Measurements from ENCODE around the gene ATAD3B.
"Not testable (repeated sequence)": the region's sequence is repeated elsewhere in the genome, so short reads cannot be mapped to it uniquely, and the experiment has no call there.

Gene ATAD3B

DNA sequence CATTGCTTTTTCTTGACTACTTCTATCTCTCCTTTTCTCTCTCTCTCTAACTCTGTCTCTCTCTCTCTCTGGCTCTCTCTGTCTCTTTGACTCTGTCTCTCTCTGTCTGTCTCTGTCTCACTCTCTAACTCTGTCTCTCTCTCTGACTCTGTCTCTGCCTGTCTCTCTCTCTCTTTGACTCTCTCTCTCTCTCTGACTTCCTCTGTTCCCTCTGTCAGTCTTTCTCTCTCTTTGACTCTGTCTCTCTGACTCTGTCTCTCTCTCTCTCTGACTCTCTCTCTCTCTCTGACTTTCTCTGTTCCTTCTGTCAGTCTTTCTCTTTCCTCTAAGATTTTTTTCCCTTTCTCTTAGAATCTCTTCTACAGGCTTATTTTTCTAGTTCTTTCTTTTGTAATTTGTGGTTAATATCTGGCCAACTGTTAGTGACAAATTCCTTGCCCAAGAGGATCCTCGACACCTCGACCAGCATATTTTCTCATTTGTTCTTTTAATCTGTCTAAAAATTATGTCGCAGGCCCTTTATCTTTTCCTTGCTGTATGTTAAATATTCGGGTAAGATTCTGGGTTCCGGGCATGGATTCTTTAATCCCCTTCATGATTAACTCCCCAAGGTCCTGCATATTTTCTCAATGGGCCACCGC, 22.3 kb upstream of the ATAD3B start, which contains the start of gene ATAD3C:
Gene ATAD3C, plus strand, starts transcription at position 591 of the 641 bp plus-strand sequence. CDS start 995 bp downstream, outside the sequence.
- no peak for TF ChIP-seq CTBP1 (IDR thresholded peaks at IDR 0.05; ENCODE audit: borderline replicate concordance)
- TF ChIP-seq LEF1 (IDR thresholded peaks at IDR 0.05; ENCODE audit: borderline replicate concordance) = no peak

DNA sequence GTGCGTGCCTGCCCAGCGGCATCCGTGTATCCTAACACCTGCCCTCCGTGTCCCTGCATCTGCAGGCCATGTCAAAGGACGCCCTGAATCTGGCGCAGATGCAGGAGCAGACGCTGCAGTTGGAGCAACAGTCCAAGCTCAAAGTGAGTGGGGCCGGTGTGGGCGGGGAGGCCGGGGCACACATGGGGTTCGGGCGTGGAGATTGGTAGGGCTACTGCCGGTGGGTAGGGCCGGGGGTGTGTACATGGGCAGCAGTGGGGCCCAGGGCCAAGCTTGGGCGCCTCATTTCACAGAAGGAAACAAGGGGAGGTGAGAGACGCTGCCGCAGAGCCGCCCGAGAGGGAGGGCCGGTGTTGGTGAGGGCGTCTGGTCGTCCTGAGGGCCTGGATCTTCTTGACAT, 20.9 kb upstream of the ATAD3B start:
- POLR2A ChIA-PET = interaction anchor here (1.1 to 1.3 kb wide), 2 partner anchors 9 to 43 kb away, joined by 3 read pairs; no protein-coding TSS in a partner anchor
- CTCF ChIA-PET; DNase-seq (ENCODE audit: extremely low spot score): not testable (repeated sequence)

More for the DNA sequence above, 22.3 kb upstream of the ATAD3B start, which contains the start of gene ATAD3C:
- DNase-seq (ENCODE audit: extremely low spot score) = no peak
- ChIA-PET CTCF (no interaction called here), POLR2A (interaction anchor here (1.3 kb wide), 2 partner anchors 41 to 47 kb away, joined by 3 to 4 read pairs; no protein-coding TSS in a partner anchor)

DNA sequence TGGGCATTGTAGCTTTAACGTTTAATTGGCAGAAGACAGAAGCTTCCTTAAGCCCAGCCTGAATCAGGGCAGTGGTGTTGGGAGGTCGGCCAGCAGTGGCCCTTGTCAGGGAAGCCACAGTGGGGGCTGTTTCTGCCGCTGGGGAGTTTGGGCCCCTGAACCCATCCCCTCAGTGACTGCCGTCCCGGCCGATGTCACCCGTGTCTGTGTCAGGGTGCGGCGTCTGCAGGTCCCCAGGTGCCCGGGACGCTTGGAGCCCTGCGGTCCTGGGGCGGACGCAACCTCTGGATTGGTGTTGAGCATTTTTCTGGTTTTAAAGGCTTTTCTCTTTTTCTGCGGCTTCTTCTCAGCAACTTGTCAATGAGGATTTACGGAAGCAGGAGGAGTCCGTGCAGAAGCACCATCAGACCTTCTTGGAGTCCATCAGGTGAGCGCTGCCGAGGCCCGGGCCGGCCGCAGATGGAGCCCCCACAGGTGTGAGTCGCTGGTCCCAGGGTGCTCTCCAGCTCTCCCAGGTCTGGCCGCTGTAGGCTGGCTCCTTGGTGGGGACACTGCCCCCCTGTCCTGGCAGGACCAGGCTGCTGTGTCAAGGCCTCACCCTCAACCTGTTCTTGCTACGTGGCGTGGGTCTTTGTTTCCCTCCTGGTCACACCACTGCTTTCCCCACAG, 19.7 kb upstream of the ATAD3B start:
- CTCF ChIA-PET = no interaction called here
- TF ChIP-seq LEF1 (IDR thresholded peaks at IDR 0.05; ENCODE audit: borderline replicate concordance) (no peak), TARDBP (IDR thresholded peaks at IDR 0.05) (no peak), FOXA1 (IDR thresholded peaks at IDR 0.05) (no peak), ZNF384 (IDR thresholded peaks at IDR 0.05) (no peak), NFRKB (IDR thresholded peaks at IDR 0.05) (no peak), SUZ12 (IDR thresholded peaks at IDR 0.05) (no peak), FOXM1 (IDR thresholded peaks at IDR 0.05; ENCODE audit: borderline replicate concordance) (no peak), ELF4 (IDR thresholded peaks at IDR 0.05) (no peak), FOXK2 (IDR thresholded peaks at IDR 0.05) (no peak), ARNT (IDR thresholded peaks at IDR 0.05) (no peak), CTBP1 (IDR thresholded peaks at IDR 0.05; ENCODE audit: borderline replicate concordance) (no peak), L3MBTL2 (conservative IDR thresholded peaks at IDR 0.05) (no peak)
- TF ChIP-seq, protein P1, sequence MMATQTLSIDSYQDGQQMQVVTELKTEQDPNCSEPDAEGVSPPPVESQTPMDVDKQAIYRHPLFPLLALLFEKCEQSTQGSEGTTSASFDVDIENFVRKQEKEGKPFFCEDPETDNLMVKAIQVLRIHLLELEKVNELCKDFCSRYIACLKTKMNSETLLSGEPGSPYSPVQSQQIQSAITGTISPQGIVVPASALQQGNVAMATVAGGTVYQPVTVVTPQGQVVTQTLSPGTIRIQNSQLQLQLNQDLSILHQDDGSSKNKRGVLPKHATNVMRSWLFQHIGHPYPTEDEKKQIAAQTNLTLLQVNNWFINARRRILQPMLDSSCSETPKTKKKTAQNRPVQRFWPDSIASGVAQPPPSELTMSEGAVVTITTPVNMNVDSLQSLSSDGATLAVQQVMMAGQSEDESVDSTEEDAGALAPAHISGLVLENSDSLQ (IDR thresholded peaks at IDR 0.05) = no peak
- POLR2A ChIA-PET = no interaction called here

DNA sequence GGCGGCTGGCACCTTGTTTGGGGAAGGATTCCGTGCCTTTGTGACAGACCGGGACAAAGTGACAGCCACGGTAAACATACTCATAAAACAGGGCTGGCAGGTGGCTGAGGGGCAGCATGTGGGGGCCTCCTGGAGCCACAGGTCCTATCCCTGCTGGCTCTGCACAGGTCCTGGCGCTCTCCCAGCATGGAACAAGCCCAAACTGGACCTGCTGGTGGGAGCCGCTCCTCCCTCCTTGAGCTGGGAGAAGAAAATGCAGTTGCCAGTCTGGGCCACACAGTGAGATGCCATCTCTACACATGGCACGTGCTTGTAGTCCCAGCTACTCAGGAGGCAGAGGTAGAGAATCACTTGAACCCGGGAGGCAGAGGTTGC, 19.2 kb upstream of the ATAD3B start:
- POLR2A ChIA-PET, CTCF ChIA-PET: not testable (repeated sequence)

More for the DNA sequence above, 19.7 kb upstream of the ATAD3B start:
- peak; percentile 6 for DNase-seq (ENCODE audit: extremely low spot score)

DNA sequence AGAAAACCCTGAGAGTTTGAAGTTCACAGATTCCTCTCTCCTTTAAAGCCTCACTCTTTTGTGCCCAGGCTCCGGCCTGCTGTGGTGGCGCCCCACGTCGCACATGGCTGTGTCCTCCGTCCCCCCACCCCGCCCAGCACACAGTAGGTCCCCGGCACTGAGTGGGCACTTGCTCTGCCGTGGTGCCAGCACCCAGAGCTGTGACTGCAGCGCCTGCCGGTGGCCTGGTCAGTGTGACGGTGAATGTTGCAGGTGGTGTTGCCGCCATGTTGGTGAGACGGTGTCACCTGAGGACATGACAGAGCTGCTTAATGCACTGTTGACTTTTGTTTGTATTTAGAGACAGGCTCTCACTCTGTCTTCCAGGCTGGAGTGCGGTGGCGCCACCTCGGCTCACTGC, 18.7 kb upstream of the ATAD3B start:
- no peak for DNase-seq (ENCODE audit: extremely low spot score)
- ChIA-PET POLR2A (no interaction called here), CTCF (no interaction called here)
- no peak for TF ChIP-seq ELF4 (IDR thresholded peaks at IDR 0.05)
- TF ChIP-seq SUZ12 (IDR thresholded peaks at IDR 0.05) = no peak
- no peak for TF ChIP-seq FOXA1 (IDR thresholded peaks at IDR 0.05)
- TF ChIP-seq SP1 (IDR thresholded peaks at IDR 0.05) = no peak
- no peak for TF ChIP-seq CTBP1 (IDR thresholded peaks at IDR 0.05; ENCODE audit: borderline replicate concordance)
- no peak for TF ChIP-seq FOXM1 (IDR thresholded peaks at IDR 0.05; ENCODE audit: borderline replicate concordance)
- no peak for TF ChIP-seq NFRKB (IDR thresholded peaks at IDR 0.05)
- TF ChIP-seq HDGF (IDR thresholded peaks at IDR 0.05; ENCODE audit: borderline replicate concordance) = no peak
- TF ChIP-seq L3MBTL2 (conservative IDR thresholded peaks at IDR 0.05) = no peak
- TF ChIP-seq, protein P1 (IDR thresholded peaks at IDR 0.05) = no peak
- TF ChIP-seq ARNT (IDR thresholded peaks at IDR 0.05) = no peak
- no peak for TF ChIP-seq TARDBP (IDR thresholded peaks at IDR 0.05)
- TF ChIP-seq BHLHE40 (IDR thresholded peaks at IDR 0.05; ENCODE audit: borderline replicate concordance) = no peak
- no peak for TF ChIP-seq ZNF384 (IDR thresholded peaks at IDR 0.05)
- TF ChIP-seq FOXK2 (IDR thresholded peaks at IDR 0.05) = no peak
- no peak for TF ChIP-seq LEF1 (IDR thresholded peaks at IDR 0.05; ENCODE audit: borderline replicate concordance)

More for the DNA sequence above, 19.2 kb upstream of the ATAD3B start:
- not testable (repeated sequence) for DNase-seq (ENCODE audit: extremely low spot score)

DNA sequence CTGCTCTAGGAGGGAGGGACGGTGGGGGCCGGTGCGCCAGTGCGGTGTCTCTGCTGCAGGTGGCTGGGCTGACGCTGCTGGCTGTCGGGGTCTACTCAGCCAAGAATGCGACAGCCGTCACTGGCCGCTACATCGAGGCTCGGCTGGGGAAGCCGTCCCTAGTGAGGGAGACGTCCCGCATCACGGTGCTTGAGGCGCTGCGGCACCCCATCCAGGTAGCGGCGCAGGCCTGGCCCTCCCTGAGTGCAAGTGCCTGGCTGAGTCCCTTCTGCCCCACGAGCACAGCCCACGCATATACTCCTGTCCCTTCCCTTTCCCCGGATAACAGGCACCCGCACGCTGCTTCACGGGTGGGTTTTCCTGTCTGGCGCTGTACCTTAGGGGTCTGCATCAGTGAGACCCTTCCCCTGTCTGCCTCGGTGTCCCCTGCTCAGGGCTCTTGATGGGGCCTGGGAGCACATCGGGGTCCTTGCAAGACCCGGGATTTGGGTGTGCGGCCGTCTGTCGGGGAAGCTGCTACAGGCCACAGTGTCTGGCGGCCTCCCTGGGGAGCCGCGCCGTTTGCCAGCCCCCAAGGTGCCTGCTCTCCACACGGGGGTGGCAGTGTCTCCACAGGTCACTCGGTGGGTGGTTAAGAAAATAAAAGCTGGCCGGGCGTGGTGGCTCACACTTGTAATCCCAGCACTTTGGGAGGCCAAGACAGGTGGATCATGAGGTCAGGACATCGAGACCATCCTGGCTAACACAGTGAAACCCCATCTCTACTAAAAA, 17.1 kb upstream of the ATAD3B start:
- DNase-seq (ENCODE audit: extremely low spot score); CTCF ChIA-PET; POLR2A ChIA-PET: not testable (repeated sequence)

DNA sequence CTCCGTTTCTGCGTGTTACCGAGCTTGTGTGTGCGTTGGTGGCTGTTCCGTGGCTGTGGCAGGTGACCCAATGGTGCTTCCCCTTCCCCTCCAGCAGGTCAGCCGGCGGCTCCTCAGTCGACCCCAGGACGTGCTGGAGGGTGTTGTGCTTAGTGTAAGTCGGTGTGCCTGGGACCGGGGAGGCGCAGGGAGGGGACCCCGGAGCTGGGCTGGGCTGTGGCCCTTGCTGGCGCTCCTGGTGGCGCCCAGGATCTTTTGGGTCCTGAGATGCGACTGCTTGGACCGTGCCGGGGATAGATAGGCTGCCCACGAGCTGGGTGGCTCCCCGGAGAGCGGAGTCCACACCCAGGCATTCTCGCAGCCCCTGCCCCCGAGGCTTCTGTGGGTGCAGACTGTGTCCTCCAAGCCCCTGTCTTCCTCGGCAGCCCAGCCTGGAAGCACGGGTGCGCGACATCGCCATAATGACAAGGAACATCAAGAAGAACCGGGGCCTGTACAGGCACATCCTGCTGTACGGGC, 16.1 kb upstream of the ATAD3B start:
- no peak for DNase-seq (ENCODE audit: extremely low spot score)
- TF ChIP-seq BHLHE40 (IDR thresholded peaks at IDR 0.05; ENCODE audit: borderline replicate concordance) (no peak), TARDBP (IDR thresholded peaks at IDR 0.05) (no peak), FOXM1 (IDR thresholded peaks at IDR 0.05; ENCODE audit: borderline replicate concordance) (no peak), LEF1 (IDR thresholded peaks at IDR 0.05; ENCODE audit: borderline replicate concordance) (no peak), ZNF384 (IDR thresholded peaks at IDR 0.05) (no peak), FOXA1 (IDR thresholded peaks at IDR 0.05) (no peak), CTBP1 (IDR thresholded peaks at IDR 0.05; ENCODE audit: borderline replicate concordance) (no peak)
- ChIA-PET POLR2A (no interaction called here), CTCF (no interaction called here)

DNA sequence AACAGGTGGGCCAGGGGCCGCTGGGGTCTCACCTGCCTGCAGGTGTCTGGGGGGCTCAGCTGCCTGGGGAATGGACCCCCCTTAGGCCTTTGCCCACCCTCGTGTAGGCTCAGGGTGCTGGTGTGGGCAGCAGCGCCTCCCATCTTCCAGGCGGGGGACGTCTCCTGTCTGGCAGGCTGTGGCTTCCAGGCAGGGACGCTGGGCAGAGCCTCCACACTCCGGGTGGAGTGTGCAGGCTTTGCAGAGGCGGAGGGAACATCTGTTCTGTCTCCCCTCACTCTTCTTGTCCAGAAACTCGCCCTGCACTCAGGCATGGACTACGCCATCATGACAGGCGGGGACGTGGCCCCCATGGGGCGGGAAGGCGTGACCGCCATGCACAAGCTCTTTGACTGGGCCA, 15.6 kb upstream of the ATAD3B start:
- CTCF ChIA-PET; DNase-seq (ENCODE audit: extremely low spot score); POLR2A ChIA-PET: not testable (repeated sequence)

DNA sequence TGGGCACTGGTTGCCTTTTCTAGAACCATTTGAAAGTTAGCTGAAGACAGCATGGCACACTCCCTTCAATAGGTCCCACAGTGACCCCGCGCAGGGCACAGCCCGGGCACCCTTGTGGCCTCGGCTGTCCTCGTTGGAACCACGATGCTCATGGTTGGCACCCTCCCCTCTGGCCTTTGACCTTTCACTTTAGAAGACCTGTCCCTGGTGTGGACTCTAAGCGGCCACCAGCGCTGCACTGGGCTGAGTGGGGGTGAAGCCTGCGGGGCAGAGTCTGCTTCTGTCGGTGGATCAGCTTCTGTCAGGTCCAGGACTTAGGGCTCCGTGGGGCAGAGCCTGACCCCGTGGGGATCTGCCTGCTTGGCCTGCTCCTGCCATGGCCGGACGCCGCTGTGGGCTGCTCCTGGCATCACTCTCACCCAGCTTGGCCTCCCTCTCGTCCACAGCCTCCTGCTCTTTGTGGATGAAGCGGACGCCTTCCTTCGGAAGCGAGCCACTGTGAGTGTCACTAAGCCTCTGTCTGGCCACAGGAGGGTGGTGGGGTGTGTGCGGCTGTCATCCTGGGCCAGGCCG, 14.8 kb upstream of the ATAD3B start:
- DNase-seq (ENCODE audit: extremely low spot score); POLR2A ChIA-PET; CTCF ChIA-PET: not testable (repeated sequence)

DNA sequence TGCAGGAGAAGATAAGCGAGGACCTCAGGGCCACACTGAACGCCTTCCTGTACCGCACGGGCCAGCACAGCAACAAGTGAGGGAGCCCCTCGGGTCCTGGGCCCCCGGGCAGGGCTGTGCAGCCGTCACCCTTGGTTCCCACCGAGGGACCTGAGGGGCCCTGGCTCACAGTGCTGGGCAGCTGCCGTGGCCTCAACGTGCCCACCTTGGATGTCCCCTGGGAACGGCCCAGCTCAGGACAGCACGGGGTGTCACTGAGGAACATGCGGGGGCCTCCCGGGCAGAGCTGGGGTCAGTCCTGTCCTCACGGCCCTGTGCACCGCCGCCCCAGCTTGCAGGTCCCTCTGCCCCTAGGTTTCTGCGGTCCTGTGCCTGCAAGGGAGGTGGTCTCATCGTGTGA, 12.4 kb upstream of the ATAD3B start:
- DNase-seq (ENCODE audit: extremely low spot score); CTCF ChIA-PET; POLR2A ChIA-PET: not testable (repeated sequence)

DNA sequence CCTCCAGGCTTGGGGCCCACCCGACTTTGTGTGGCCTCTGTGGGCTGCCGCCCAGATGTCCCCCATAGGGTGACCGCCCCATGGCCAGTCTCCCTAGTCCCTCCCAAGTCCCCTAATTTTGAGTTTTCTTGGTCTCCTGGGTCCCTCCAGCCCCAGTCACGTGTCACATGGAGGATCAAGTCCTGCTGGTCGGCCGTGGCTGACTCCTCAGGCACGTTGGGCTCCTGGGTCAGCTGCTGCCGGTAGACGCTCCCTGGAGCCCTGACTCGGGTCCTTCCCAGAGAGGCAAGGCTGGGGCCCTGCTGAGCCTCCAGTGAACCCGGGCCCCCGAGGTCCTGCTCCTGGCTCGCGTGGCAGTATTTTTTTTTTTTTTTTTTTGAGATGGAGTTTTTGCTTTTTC, 11.9 kb upstream of the ATAD3B start:
- CTCF ChIA-PET; POLR2A ChIA-PET; DNase-seq (ENCODE audit: extremely low spot score): not testable (repeated sequence)
